NCI-H2107 (cell line): ENCODE data around the gene SLC17A9.
"Not testable (repeated sequence)": the region's sequence is repeated elsewhere in the genome, so short reads cannot be mapped to it uniquely, and the experiment has no call there.

Source experiments
- DNase-seq: peaks from one replicate; lab custom pipeline; 2025; lab: John Stamatoyannopoulos, UW

Gene SLC17A9

GRCh38 chr20:62921119-62921687 is 31.3 kb upstream of the SLC17A9 start:
- DNase-seq, result peak; percentile 35

GRCh38 chr20:62922451-62922921 is 30.0 kb upstream of the SLC17A9 start:
- no peak for DNase-seq

GRCh38 chr20:62923059-62923668 is 29.3 kb upstream of the SLC17A9 start:
- not testable (repeated sequence) for DNase-seq

- no peak for DNase-seq
Observed at GRCh38 chr20:62923669-62924441, 28.7 kb upstream of the SLC17A9 start.

GRCh38 chr20:62924442-62925075 is 27.9 kb upstream of the SLC17A9 start:
- no peak for DNase-seq

- no peak for DNase-seq
Observed at GRCh38 chr20:62925076-62925419, 27.5 kb upstream of the SLC17A9 start.

- no peak for DNase-seq
Observed at GRCh38 chr20:62925420-62926228, 26.9 kb upstream of the SLC17A9 start.

GRCh38 chr20:62926229-62927127 is 26.0 kb upstream of the SLC17A9 start, which contains the start of gene DIDO1:
Gene DIDO1 (minus strand): TSS chr20:62926505.
- peak; percentile 53 for DNase-seq

GRCh38 chr20:62927128-62927705 is 25.3 kb upstream of the SLC17A9 start:
- no peak for DNase-seq

- DNase-seq, result no peak
Observed at GRCh38 chr20:62928246-62928939, 24.1 kb upstream of the SLC17A9 start.

GRCh38 chr20:62929051-62929538 is 23.4 kb upstream of the SLC17A9 start:
- DNase-seq, result no peak

GRCh38 chr20:62931464-62931863 is 21.0 kb upstream of the SLC17A9 start:
- no peak for DNase-seq

- DNase-seq, result no peak
Observed at GRCh38 chr20:62933966-62934365, 18.5 kb upstream of the SLC17A9 start.

- no peak for DNase-seq
Observed at GRCh38 chr20:62935204-62935967, 17.1 kb upstream of the SLC17A9 start.

- DNase-seq, result no peak
Observed at GRCh38 chr20:62935968-62936585, 16.4 kb upstream of the SLC17A9 start.

- peak; percentile 86 for DNase-seq
Observed at GRCh38 chr20:62937268-62938104, 15.0 kb upstream of the SLC17A9 start.

GRCh38 chr20:62938105-62938888 is 14.2 kb upstream of the SLC17A9 start, which contains the start of gene GID8:
Gene GID8 (plus strand): TSS chr20:62938147. CDS start chr20:62941503, 3,356 bp downstream.
- DNase-seq, result no peak
